Measurements from ENCODE around the gene DNAJC17. TPM values are rescaled to one million over a fixed set of nuclear protein-coding genes. Genes with fewer than 3 reads are reported as not detected.

The DNAJC17 gene, protein sequence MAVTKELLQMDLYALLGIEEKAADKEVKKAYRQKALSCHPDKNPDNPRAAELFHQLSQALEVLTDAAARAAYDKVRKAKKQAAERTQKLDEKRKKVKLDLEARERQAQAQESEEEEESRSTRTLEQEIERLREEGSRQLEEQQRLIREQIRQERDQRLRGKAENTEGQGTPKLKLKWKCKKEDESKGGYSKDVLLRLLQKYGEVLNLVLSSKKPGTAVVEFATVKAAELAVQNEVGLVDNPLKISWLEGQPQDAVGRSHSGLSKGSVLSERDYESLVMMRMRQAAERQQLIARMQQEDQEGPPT
- total RNA-seq = 53.8 and 54.3 TPM in 2 replicates

DNA sequence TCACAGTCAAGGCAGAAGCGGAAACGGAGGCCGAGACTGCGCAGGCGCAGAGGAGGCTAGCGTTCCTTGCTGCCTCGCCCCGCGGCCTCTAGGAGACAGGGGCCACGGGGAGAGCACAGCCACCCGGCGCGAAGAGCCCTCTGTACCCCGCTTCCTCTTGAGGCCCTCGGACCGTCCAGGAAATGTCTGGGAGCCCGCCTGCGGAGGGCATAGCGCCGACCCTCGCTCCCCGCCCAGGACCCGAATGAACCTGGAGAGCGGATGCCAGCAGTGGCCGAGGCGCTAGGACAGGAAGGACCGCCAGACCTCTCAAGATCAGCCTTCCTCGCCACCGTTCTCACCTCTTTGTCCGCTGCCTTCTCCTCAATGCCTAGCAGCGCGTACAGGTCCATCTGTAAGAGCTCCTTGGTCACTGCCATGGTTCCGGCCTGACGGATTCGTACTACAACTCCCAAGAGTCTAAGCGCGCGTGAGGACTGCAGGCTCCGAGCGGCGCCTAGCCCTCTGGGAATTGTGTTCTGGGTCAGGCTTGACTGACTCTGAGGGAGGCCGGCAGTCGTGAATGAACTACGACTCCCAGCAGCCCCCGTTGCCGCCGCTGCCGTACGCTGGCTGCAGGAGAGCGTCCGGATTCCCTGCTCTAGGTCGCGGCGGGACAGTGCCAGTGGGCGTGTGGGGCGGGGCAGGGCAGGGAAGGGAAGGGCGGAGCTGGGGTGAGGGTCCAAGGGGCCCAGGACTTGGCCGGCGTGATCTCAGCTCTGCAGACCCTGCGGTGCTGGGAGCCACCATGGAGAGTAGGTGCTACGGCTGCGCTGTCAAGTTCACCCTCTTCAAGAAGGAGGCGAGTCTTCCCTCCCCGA is at the start of gene DNAJC17, which contains the start of gene ZFYVE19:
DNAJC17 (minus strand) TSS at position 446 of the 860 bp plus-strand sequence; CDS start at position 419, 27 bp downstream.
ZFYVE19 (plus strand) TSS at position 62 of the 860 bp plus-strand sequence; CDS start at position 563, 501 bp downstream.
- Mint-ChIP-seq H3K36me3 (ENCODE audit: low read depth) (peaks cover 24% of the 10 kb centered on the region), H3K4me3 (peak within 1 kb of the TSS; percentile 93), H3K27me3 (no peaks in the 10 kb centered on the region), H3K4me1 (peaks cover 13% of the 10 kb centered on the region), H3K27ac (peak within 1 kb of the TSS; percentile 96), H3K9me3 (no peaks in the 10 kb centered on the region)
- peak; percentile 98 for DNase-seq
- intact Hi-C loops (cut with micrococcal nuclease) = loop anchor here (1.0 to 2.0 kb wide), 7 partner anchors 20 to 309 kb away; partner anchors contain the start of genes INO80, KNL1, RMDN3 and RPUSD2

DNA sequence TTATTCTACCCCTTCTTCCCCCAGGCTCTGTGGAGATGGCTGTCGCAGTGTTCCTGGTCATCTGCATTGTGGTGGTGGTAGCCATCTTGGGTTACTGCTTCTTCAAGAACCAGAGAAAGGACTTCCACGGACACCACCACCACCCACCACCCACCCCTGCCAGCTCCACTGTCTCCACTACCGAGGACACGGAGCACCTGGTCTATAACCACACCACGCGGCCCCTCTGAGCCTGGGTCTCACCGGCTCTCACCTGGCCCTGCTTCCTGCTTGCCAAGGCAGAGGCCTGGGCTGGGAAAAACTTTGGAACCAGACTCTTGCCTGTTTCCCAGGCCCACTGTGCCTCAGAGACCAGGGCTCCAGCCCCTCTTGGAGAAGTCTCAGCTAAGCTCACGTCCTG is 49.5 kb upstream of the DNAJC17 start:
- intact Hi-C loops (cut with micrococcal nuclease) = loop anchor here (1.0 kb wide), 2 partner anchors 38 to 294 kb away; partner anchors contain the start of gene VPS18
- H3K36me3 Mint-ChIP-seq (ENCODE audit: low read depth) = no peaks in the 10 kb centered on the region
- H3K4me1 Mint-ChIP-seq = peaks cover 15% of the 10 kb centered on the region
- H3K9me3 Mint-ChIP-seq = no peaks in the 10 kb centered on the region
- H3K4me3 Mint-ChIP-seq = no peak overlapping the region
- peaks cover 3% of the 10 kb centered on the region for H3K27me3 Mint-ChIP-seq
- H3K27ac Mint-ChIP-seq = no peak overlapping the region
- no peak for DNase-seq

DNA sequence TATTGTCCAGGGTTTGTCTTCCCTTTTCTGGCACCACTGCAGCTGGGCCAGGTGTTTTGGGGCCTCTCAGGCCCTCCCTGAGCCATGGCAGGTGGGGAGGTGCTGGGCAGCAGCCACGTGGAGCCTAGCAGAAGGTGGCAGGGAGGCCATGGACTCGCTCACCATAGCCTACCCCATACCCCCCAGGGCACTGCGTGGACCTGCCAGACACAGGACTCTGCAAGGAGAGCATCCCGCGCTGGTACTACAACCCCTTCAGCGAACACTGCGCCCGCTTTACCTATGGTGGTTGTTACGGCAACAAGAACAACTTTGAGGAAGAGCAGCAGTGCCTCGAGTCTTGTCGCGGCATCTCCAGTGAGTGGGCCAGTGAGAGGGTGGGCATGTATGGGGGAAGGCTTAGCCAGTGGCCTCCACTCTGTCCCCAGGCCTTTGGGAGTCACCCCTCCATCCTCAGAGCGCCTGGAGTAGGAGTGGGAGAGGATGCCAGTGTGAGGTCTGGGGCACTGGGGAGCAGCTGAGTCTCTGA is 48.5 kb upstream of the DNAJC17 start:
- intact Hi-C loops (cut with micrococcal nuclease) = no loop called here
- no peaks in the 10 kb centered on the region for H3K9me3 Mint-ChIP-seq
- H3K4me3 Mint-ChIP-seq = no peak overlapping the region
- no peak for DNase-seq
- no peak overlapping the region for H3K27ac Mint-ChIP-seq
- peaks cover 3% of the 10 kb centered on the region for H3K27me3 Mint-ChIP-seq
- H3K36me3 Mint-ChIP-seq (ENCODE audit: low read depth) = no peaks in the 10 kb centered on the region
- H3K4me1 Mint-ChIP-seq = peaks cover 15% of the 10 kb centered on the region

DNA sequence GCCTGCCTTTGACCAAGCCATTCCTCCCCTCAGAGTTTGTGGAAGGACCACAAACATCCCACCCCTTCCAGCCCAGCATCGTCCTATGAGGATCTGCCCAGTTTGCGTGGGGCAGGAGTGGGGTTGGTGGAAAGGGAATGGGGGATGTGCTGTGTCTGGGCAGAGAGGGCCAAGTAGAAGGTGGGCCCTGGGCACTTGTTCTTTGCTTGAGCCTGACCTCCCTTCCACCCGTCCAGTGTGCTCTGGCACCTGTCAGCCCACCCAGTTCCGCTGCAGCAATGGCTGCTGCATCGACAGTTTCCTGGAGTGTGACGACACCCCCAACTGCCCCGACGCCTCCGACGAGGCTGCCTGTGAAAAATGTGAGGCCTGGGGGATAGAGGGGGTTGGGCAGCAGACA is 46.9 kb upstream of the DNAJC17 start:
- Mint-ChIP-seq H3K4me1 (peaks cover 10% of the 10 kb centered on the region), H3K27me3 (no peaks in the 10 kb centered on the region), H3K36me3 (ENCODE audit: low read depth) (no peaks in the 10 kb centered on the region), H3K9me3 (no peaks in the 10 kb centered on the region), H3K4me3 (no peak overlapping the region), H3K27ac (no peak overlapping the region)
- no peak for DNase-seq
- intact Hi-C loops (cut with micrococcal nuclease) = no loop called here

DNA sequence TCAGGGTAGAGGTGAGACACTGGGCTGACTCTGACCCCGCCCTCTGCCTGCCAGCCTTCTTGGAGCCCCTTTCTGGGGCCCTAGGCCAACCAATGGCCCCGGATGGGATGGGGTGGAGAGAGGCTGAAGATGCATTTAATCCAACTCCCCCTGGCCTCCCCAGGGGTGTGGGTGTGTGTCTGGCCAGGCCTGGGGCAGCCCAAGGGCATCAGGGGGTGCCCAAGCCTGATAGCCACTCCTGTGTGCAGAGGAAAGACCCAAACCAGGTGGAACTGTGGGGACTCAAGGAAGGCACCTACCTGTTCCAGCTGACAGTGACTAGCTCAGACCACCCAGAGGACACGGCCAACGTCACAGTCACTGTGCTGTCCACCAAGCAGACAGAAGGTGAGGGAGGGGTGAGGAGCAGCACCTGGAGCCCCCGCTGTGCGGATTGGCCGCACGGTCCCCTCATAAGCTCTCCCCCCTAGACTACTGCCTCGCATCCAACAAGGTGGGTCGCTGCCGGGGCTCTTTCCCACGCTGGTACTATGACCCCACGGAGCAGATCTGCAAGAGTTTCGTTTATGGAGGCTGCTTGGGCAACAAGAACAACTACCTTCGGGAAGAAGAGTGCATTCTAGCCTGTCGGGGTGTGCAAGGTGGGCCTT is 46.1 kb upstream of the DNAJC17 start:
- Mint-ChIP-seq H3K9me3 (no peaks in the 10 kb centered on the region), H3K27ac (no peak overlapping the region), H3K27me3 (no peaks in the 10 kb centered on the region), H3K36me3 (ENCODE audit: low read depth) (no peaks in the 10 kb centered on the region), H3K4me1 (peaks cover 7% of the 10 kb centered on the region), H3K4me3 (no peak overlapping the region)
- DNase-seq = no peak
- intact Hi-C loops (cut with micrococcal nuclease) = no loop called here

DNA sequence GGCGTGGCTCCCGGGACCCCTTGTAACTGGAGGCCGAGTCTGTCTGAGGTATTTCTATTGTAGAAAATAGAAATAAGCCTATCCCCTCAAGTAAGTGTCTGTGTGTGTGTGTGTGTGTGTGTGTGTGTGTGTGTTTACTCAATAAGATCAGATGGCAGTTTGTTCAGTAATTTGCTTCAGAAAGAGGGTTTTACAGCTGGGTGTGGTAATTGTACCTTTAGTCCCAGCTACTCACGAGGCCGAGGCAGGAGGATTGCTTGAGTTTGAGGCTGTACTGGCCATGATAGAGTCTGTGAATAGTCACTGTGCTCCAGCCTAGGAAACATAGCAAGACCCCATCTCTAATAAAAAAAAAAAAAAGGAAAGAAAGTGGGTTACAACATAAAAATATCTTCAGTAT is 45.3 kb upstream of the DNAJC17 start:
- H3K27ac Mint-ChIP-seq = no peak overlapping the region
- peaks cover 8% of the 10 kb centered on the region for H3K4me1 Mint-ChIP-seq
- no peaks in the 10 kb centered on the region for H3K36me3 Mint-ChIP-seq (ENCODE audit: low read depth)
- no peaks in the 10 kb centered on the region for H3K9me3 Mint-ChIP-seq
- no peaks in the 10 kb centered on the region for H3K27me3 Mint-ChIP-seq
- intact Hi-C loops (cut with micrococcal nuclease) = no loop called here
- DNase-seq = no peak
- H3K4me3 Mint-ChIP-seq = no peak overlapping the region

DNA sequence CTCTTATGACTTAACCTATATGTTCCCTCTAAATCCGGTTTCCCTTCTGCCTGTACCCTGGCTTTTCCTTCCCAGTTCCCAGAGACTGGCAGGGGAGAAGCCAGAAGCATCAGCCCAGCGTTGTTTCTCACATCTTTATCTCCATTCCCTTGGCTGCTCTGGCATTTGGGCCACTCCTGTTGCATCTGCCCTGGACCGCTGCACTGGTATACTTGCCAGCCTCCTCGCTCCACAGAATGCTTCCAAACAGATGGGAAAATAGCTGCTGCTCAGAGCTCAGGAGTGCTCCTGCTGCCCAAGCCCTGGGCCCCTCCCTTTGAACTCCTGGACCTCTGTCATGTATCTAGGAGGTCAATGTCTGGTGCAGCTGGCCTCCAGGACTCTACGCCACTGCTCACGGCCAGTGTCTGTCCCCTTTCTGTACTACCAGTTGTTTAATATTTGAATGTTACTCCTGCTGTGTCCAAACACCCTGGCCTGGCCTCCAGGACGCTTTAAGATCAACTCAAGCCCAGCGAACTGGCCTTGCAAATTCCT is 43.4 kb upstream of the DNAJC17 start:
- no peak for DNase-seq
- Mint-ChIP-seq H3K27ac (no peak overlapping the region), H3K9me3 (no peaks in the 10 kb centered on the region), H3K36me3 (ENCODE audit: low read depth) (no peaks in the 10 kb centered on the region), H3K4me3 (no peak overlapping the region), H3K27me3 (no peaks in the 10 kb centered on the region), H3K4me1 (peaks cover 22% of the 10 kb centered on the region)
- intact Hi-C loops (cut with micrococcal nuclease) = no loop called here

DNA sequence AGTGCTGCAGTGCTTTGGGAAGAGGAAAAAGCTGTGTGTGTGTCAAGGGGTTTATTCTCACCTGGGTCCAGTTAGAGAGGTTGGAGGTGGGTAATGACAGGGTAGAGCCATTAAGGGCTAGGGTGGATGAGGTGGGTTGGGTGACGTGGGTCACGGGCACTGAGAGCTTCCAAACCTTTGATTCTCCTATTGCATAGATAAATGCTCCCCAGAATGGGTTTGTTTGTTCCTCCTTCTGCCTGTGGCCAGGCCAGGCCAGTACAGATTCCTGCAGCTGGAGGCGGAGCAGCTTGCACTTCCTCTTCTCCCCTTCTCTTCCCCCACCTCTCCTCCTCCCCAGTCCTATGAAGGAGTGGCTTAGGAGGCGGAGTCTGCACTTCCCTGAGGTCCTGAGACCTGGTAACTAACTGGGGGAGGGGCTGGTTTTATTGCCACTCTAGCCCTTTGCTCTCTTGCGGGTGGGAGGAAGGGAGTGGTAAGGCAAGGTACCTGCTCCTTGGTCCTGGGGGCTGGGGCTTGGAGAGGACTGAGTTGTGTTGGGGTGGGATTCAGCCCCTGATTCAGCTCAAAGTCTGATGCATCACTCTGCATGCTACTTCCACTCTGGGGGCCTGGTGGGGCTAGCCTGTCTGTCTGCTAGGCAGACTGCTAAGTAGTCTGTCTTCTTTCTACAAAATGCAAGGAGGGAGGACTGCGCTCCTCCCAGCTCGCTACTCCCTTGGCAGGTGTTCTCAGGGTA is 40.1 kb upstream of the DNAJC17 start:
- intact Hi-C loops (cut with micrococcal nuclease) = no loop called here
- peaks cover 11% of the 10 kb centered on the region for H3K27me3 Mint-ChIP-seq
- peak overlapping the region; percentile 17 for H3K4me3 Mint-ChIP-seq

DNA sequence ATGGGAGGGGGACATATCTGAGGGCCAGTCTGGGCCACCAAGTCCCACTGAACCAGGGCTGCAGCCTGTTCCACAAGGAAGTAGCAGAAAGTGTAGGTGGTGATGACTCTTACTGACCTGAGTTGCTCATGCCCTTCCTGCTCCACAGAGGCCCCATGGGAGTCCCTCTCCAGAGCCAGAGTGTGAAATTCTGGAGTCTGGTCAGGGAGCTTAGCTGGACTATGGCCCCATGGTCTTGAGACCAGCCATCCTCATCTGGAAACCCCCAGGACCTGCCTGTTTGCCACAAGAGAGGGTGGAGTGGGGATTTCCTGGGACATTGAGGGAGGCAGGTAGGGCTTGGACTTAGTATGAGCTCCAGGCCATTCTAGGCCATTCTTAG is 39.6 kb upstream of the DNAJC17 start:
- intact Hi-C loops (cut with micrococcal nuclease) = no loop called here
- peaks cover 3% of the 10 kb centered on the region for H3K36me3 Mint-ChIP-seq (ENCODE audit: low read depth)
- H3K4me1 Mint-ChIP-seq = peaks cover 27% of the 10 kb centered on the region
- no peak for DNase-seq
- H3K27me3 Mint-ChIP-seq = peaks cover 14% of the 10 kb centered on the region
- H3K27ac Mint-ChIP-seq = peak overlapping the region; percentile 2
- H3K9me3 Mint-ChIP-seq = no peaks in the 10 kb centered on the region
- H3K4me3 Mint-ChIP-seq = peak overlapping the region; percentile 17

More for the DNA sequence above, 40.1 kb upstream of the DNAJC17 start:
- H3K4me1 Mint-ChIP-seq = peaks cover 27% of the 10 kb centered on the region
- H3K36me3 Mint-ChIP-seq (ENCODE audit: low read depth) = peaks cover 3% of the 10 kb centered on the region
- peak; percentile 67 for DNase-seq
- H3K9me3 Mint-ChIP-seq = no peaks in the 10 kb centered on the region
- peak overlapping the region; percentile 2 for H3K27ac Mint-ChIP-seq

DNA sequence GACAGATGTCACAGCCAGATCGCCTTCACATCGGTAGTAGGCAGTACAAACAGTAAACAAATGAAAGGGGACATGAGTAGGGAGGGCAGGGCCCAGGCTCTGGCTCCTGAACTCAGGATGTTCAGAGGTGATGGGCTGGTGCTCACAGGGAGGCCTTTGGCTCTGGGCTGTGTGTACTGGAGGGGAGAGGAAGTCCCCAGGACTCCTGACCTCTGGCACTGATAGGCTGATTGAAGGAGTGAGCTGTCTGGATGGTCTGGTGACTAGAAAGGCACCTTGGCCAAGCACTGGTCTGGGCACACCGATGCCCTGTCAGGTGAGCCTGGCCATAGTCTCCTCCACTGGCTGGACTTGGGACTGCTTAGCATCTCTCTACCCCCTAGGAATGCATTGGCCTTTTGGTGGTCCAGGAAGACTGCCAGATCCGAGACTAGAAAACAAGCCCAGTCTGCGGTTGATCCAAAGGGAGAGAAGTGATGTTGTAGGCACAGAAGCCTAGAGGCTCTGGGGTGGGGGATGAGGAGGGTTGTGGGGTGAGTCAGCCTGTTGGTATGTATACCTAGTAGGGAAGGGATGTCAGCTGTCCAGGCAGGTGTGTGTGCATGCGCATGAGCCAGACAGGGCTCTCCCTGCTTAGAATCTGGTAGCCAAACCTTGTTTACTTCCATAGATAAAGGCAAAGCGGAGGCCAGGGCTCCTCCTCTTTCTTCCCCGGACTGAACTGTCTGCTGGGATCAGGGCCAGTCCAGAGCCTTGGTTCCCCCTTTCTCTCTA is 38.4 kb upstream of the DNAJC17 start:
- peak overlapping the region; percentile 47 for H3K4me3 Mint-ChIP-seq
- H3K36me3 Mint-ChIP-seq (ENCODE audit: low read depth) = peaks cover 3% of the 10 kb centered on the region
- no peaks in the 10 kb centered on the region for H3K9me3 Mint-ChIP-seq
- no peak overlapping the region for H3K27ac Mint-ChIP-seq
- H3K4me1 Mint-ChIP-seq = peaks cover 27% of the 10 kb centered on the region
- intact Hi-C loops (cut with micrococcal nuclease) = no loop called here
- no peak for DNase-seq
- peaks cover 19% of the 10 kb centered on the region for H3K27me3 Mint-ChIP-seq

DNA sequence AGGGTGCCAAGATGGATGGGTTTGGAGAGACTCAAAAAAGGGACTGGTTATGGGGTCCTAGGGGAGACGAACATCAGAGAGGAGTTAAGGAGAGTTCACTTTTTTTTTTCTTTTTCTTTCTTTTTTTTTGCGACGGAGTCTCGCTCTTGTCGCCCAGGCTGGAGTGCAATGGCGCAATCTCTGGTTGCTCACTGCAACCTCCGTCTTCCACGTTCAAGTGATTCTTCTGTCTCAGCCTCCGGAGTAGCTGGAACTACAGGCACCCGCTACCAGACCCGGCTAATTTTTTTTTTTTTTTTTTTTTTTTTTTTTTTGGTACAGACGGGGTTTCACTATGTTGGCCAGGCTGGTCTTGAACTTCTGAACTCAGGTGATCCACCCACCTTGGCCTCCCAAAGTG is 37.8 kb upstream of the DNAJC17 start:
- Mint-ChIP-seq H3K4me3 (peak overlapping the region; percentile 90), H3K36me3 (ENCODE audit: low read depth) (peaks cover 3% of the 10 kb centered on the region), H3K27me3 (peaks cover 19% of the 10 kb centered on the region), H3K4me1 (peaks cover 27% of the 10 kb centered on the region), H3K9me3 (no peaks in the 10 kb centered on the region), H3K27ac (peak overlapping the region; percentile 18)
- intact Hi-C loops (cut with micrococcal nuclease) = no loop called here
- DNase-seq = no peak

DNA sequence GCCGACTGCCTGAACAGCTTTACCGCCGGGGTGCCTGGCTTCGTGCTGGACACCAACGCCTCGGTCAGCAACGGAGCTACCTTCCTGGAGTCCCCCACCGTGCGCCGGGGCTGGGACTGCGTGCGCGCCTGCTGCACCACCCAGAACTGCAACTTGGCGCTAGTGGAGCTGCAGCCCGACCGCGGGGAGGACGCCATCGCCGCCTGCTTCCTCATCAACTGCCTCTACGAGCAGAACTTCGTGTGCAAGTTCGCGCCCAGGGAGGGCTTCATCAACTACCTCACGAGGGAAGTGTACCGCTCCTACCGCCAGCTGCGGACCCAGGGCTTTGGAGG is 37.4 kb upstream of the DNAJC17 start:
- peaks cover 3% of the 10 kb centered on the region for H3K36me3 Mint-ChIP-seq (ENCODE audit: low read depth)
- no peak for DNase-seq
- no peaks in the 10 kb centered on the region for H3K9me3 Mint-ChIP-seq
- H3K27me3 Mint-ChIP-seq = peaks cover 19% of the 10 kb centered on the region
- peak overlapping the region; percentile 18 for H3K27ac Mint-ChIP-seq
- H3K4me3 Mint-ChIP-seq = peak overlapping the region; percentile 90
- H3K4me1 Mint-ChIP-seq = peaks cover 27% of the 10 kb centered on the region
- intact Hi-C loops (cut with micrococcal nuclease) = loop anchor here (1.0 kb wide), 1 partner anchor 48 kb away; no protein-coding TSS in a partner anchor

All from activated CD4-positive, alpha-beta T cell treated with anti-CD3 and anti-CD28 coated beads, Interleukin-2, amount 10 ng/mL, durations not matched to agents 24 days and 14 days (primary cell).